Osteocyte (in vitro differentiated cells): Measurements from ENCODE around the gene HCAR1. TPM values are rescaled to one million over a fixed set of nuclear protein-coding genes. Genes with fewer than 3 reads are reported as not detected.
A peak's percentile ranks its signal among the peaks of the same experiment; 100 is the strongest.
"Not testable (repeated sequence)": the region's sequence is repeated elsewhere in the genome, so short reads cannot be mapped to it uniquely, and the experiment has no call there.

Experiments used
- DNase-seq: peaks from one replicate; pipeline ENCODE4 v3.0.0; 2021; ENCODE audit warnings: mixed read lengths; ENCODE audit not compliant: unreplicated experiment; ENCODE audit errors: extremely low spot score
- H3K27ac Mint-ChIP-seq: one replicate; pipeline ENCODE4 v1.8.0; 2021; ENCODE audit warnings: mild to moderate bottlenecking, mixed read lengths; ENCODE audit not compliant: unreplicated experiment
- H3K27me3 Mint-ChIP-seq: one replicate; pipeline ENCODE4 v1.8.0; 2021; ENCODE audit warnings: mixed read lengths; ENCODE audit not compliant: unreplicated experiment
- H3K36me3 Mint-ChIP-seq: one replicate; pipeline ENCODE4 v1.8.0; 2021; ENCODE audit warnings: mixed read lengths; ENCODE audit not compliant: unreplicated experiment
- H3K4me1 Mint-ChIP-seq: one replicate; pipeline ENCODE4 v1.8.0; 2021; ENCODE audit warnings: mixed read lengths; ENCODE audit not compliant: unreplicated experiment
- H3K4me3 Mint-ChIP-seq: one replicate; pipeline ENCODE4 v1.8.0; 2021; ENCODE audit warnings: mild to moderate bottlenecking, moderate library complexity, mixed read lengths; ENCODE audit not compliant: unreplicated experiment
- H3K9me3 Mint-ChIP-seq: one replicate; pipeline ENCODE4 v1.8.0; 2021; ENCODE audit warnings: mixed read lengths; ENCODE audit not compliant: unreplicated experiment
- CTCF ChIP-seq: fragments of 200-600 bp; sonication (generic); IDR thresholded peaks from 2 replicates; pipeline ENCODE4 v1.5.0; 2021; ENCODE audit warnings: antibody characterized with exemption, mild to moderate bottlenecking, moderate library complexity
- total RNA-seq: library from RNA; stranded (reverse); gene quantifications from 2 replicates; pipeline ENCODE4 v1.2.1, GENCODE V29; 2021

Gene HCAR1
- total RNA-seq, 1 donor from 2014 or later = 0.21 TPM

- no peaks in the 10 kb centered on the region for H3K27me3 Mint-ChIP-seq
- no peak overlapping the region for H3K27ac Mint-ChIP-seq
- no peak for DNase-seq
- H3K36me3 Mint-ChIP-seq = no peaks in the 10 kb centered on the region
- TF ChIP-seq CTCF = no peak
- H3K4me1 Mint-ChIP-seq = peaks cover 27% of the 10 kb centered on the region
- H3K9me3 Mint-ChIP-seq = no peaks in the 10 kb centered on the region
- H3K4me3 Mint-ChIP-seq = no peak overlapping the region
Measured at GRCh38 chr12:122725452-122726079, 5.1 kb downstream of the HCAR1 start.

DNA sequence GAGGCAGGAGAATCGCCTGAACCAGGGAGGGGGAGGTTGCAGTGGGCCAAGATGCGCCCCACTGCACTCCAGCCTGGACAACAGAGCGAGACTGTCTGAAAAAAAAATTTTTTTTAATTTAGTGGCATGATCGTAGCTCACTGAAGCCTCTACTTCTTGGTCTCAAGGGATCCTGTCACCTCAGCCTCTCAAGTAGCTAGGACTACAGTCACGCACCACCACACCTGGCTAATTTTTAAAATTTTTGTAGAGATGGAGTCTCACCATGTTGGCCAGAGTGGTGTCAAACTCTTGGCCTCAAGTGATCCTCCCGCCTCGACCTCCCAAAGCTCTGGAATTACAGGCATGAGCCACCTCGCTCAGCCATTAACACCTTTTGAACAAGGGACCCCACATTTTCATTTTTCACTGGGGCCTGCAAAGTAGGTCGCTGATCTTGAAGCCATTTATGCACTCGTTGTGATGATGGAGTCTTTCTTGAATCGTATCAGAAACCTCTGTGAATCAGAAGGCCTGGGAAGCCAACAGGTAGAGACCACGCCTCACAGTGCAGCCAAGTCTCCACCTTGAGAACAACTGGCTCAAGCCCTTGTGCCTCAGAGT, 5.9 kb downstream of the HCAR1 start:
- Mint-ChIP-seq H3K36me3 (no peaks in the 10 kb centered on the region), H3K4me1 (peaks cover 23% of the 10 kb centered on the region), H3K9me3 (no peaks in the 10 kb centered on the region), H3K4me3 (no peak overlapping the region), H3K27me3 (no peaks in the 10 kb centered on the region), H3K27ac (no peak overlapping the region)
- no peak for TF ChIP-seq CTCF
- DNase-seq = no peak

DNA sequence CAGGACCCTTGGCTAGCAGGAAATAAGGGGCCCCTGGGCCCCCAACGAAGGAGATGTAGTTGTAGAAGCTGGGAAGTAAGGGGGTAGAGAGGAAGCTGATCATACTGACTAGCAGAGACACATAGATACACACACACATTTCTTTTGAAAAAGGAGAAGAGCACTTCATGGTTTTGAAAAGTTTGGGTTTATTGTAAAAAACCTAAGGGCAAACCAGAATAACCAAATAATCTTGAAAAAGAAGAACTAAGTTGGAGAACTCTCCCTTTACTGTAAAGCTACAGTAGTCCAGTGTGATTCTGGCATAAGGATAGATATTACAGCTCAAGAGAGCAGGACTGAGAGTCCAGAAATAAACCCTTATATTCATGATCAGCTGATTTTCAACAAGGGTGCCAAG, 8.3 kb downstream of the HCAR1 start:
- H3K27ac Mint-ChIP-seq = no peak overlapping the region
- no peaks in the 10 kb centered on the region for H3K9me3 Mint-ChIP-seq
- H3K36me3 Mint-ChIP-seq = no peaks in the 10 kb centered on the region
- peaks cover 4% of the 10 kb centered on the region for H3K27me3 Mint-ChIP-seq
- no peak for DNase-seq
- H3K4me3 Mint-ChIP-seq = no peak overlapping the region
- TF ChIP-seq CTCF = no peak
- H3K4me1 Mint-ChIP-seq = peaks cover 14% of the 10 kb centered on the region

GRCh38 chr12:122721057-122721545, 9.5 kb downstream of the HCAR1 start:
- Mint-ChIP-seq H3K9me3 (no peaks in the 10 kb centered on the region), H3K27ac (peak overlapping the region; percentile 81), H3K4me1 (peaks cover 16% of the 10 kb centered on the region), H3K4me3 (no peak overlapping the region), H3K36me3 (no peaks in the 10 kb centered on the region), H3K27me3 (peaks cover 10% of the 10 kb centered on the region)
- no peak for TF ChIP-seq CTCF
- no peak for DNase-seq

DNA sequence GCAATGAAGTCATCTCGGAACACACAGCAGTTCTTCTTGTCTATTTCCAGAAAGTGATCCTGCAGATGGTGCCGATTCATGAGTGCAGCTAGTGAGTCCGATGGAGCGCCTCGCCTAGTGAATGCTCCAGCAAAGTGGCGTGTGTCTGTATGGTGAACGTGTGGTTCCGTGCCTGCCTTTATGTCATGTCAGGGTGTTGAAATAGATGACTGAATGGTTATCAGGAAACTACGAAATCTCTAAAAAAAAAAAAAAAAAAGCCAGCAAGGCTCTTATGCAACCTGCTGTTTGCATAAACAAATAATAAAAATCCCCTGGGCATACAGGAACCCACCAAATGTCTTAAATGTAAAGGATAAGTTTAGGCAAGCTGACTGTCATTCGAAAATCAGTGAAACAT, 14.0 kb downstream of the HCAR1 start, which contains the start of gene HCAR3:
HCAR3 (minus strand) TSS at position 154 of the 400 bp plus-strand sequence; CDS start at position 80, 74 bp downstream.
- H3K4me1 Mint-ChIP-seq = peaks cover 14% of the 10 kb centered on the region

GRCh38 chr12:122715211-122715610, 15.4 kb downstream of the HCAR1 start:
- not testable (repeated sequence) for H3K27ac Mint-ChIP-seq, DNase-seq, H3K9me3 Mint-ChIP-seq, H3K36me3 Mint-ChIP-seq, H3K4me3 Mint-ChIP-seq, H3K4me1 Mint-ChIP-seq
- peaks cover 28% of the 10 kb centered on the region for H3K27me3 Mint-ChIP-seq

More for the DNA sequence above, 14.0 kb downstream of the HCAR1 start, which contains the start of gene HCAR3:
- H3K4me3 Mint-ChIP-seq, H3K36me3 Mint-ChIP-seq, H3K27ac Mint-ChIP-seq, H3K9me3 Mint-ChIP-seq, DNase-seq: not testable (repeated sequence)
- H3K27me3 Mint-ChIP-seq = peaks cover 17% of the 10 kb centered on the region

DNA sequence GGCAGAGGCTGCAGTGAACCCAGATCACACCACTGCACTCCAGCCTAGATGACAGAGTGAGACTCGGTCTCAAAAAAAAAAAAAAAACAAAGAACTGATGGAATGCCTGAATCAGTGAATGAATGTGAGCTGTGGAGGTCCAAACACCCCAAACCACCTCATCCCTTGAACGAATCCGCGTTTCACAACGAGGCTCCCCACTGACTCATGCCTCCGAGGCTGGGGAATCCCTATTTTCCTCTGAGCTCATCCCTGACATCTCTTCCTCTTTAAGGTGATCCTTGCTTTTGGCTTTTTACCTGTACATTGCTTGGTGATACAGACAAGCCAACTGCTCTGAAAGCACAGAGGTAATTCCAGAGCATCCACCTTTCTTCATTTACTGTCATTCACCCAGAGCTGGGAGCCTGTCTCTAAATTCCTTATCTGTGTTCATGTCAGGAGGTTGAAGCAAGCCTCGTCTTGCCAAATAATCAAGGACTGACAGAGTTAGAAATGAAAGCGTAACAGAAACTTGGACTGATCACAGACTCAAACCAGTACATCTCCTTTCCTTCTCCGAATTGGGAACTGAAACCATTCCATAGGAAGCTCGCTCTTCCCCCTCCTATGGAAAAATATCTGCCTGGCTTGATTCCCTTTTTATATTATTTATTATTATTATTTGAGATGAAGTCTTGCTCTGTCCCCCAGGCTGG, 17.0 kb downstream of the HCAR1 start:
- not testable (repeated sequence) for DNase-seq, H3K9me3 Mint-ChIP-seq, H3K36me3 Mint-ChIP-seq, H3K4me1 Mint-ChIP-seq, H3K27ac Mint-ChIP-seq, H3K4me3 Mint-ChIP-seq
- peaks cover 29% of the 10 kb centered on the region for H3K27me3 Mint-ChIP-seq

- not testable (repeated sequence) for H3K9me3 Mint-ChIP-seq, DNase-seq, H3K27ac Mint-ChIP-seq, H3K4me3 Mint-ChIP-seq, H3K36me3 Mint-ChIP-seq, H3K4me1 Mint-ChIP-seq
- peaks cover 21% of the 10 kb centered on the region for H3K27me3 Mint-ChIP-seq
Measured at GRCh38 chr12:122711266-122711665, 19.4 kb downstream of the HCAR1 start.
